Caco-2 (cell line): ENCODE measurements around the gene ELL3. TPM values are rescaled to one million over a fixed set of nuclear protein-coding genes. Genes with fewer than 3 reads are reported as not detected.

Experiments used
- BruUV-seq: library from RNA; stranded (reverse); fragments of 400-500 nt; replicated peaks from 2 replicates; lab custom pipeline; 2021; lab: Mats Ljungman, UMichigan
- CTCF ChIA-PET: fragments of 300-600 bp; sonication (Branson Sonifier 250); formaldehyde crosslinking; loops from one replicate; lab custom pipeline; 2022; ENCODE audit warnings: antibody characterized with exemption; lab: Charles Lee
- POLR2A ChIA-PET: fragments of 300-600 bp; sonication (Branson Sonifier 250); formaldehyde crosslinking; loops from one replicate; lab custom pipeline; 2022; ENCODE audit warnings: antibody characterized with exemption; lab: Charles Lee
- DNase-seq, 2 experiments: peaks; one replicate each; pipeline versions ENCODE4 v3.0.0 to v3.0.0-alpha.2; 2020 to 2022
- H3K27me3 ChIP-seq: replicated peaks from 2 replicates; pipeline ENCODE4 v1.6.0; 2011; ENCODE audit warnings: low read length; ENCODE audit not compliant: control insufficient read depth, insufficient read depth
- H3K36me3 ChIP-seq: 2 replicates; pipeline ENCODE4 v1.5.1; 2011; ENCODE audit warnings: low read length; ENCODE audit not compliant: control insufficient read depth, insufficient read depth
- H3K4me1 ChIP-seq: fragments of 250-450 bp; sonication (Bioruptor Pico); 2 replicates; pipeline ENCODE4 v1.5.1; 2020; ENCODE audit warnings: mild to moderate bottlenecking
- H3K4me3 ChIP-seq: 2 replicates; pipeline ENCODE4 v1.5.1; 2011; ENCODE audit warnings: low read depth, mild to moderate bottlenecking, control low read depth, low read length
- H3K9me3 ChIP-seq: fragments of 250-450 bp; sonication (Bioruptor Pico); 2 replicates; pipeline ENCODE4 v1.5.1; 2020; ENCODE audit warnings: mild to moderate bottlenecking, moderate library complexity
- H3K27ac Mint-ChIP-seq: one replicate; pipeline ENCODE4 v1.8.0; 2022; ENCODE audit warnings: mixed read lengths; ENCODE audit not compliant: unreplicated experiment
- H3K27me3 Mint-ChIP-seq: one replicate; pipeline ENCODE4 v1.8.0; 2022; ENCODE audit warnings: mixed read lengths; ENCODE audit not compliant: insufficient read depth, unreplicated experiment
- H3K36me3 Mint-ChIP-seq: one replicate; pipeline ENCODE4 v1.8.0; 2022; ENCODE audit warnings: mild to moderate bottlenecking, mixed read lengths; ENCODE audit not compliant: insufficient read depth, unreplicated experiment
- H3K4me1 Mint-ChIP-seq: one replicate; pipeline ENCODE4 v1.8.0; 2022; ENCODE audit warnings: low read depth, mixed read lengths; ENCODE audit not compliant: unreplicated experiment
- H3K4me3 Mint-ChIP-seq: one replicate; pipeline ENCODE4 v1.8.0; 2022; ENCODE audit warnings: mild to moderate bottlenecking, moderate library complexity, mixed read lengths; ENCODE audit not compliant: unreplicated experiment
- H3K9me3 Mint-ChIP-seq: one replicate; pipeline ENCODE4 v1.8.0; 2022; ENCODE audit warnings: mixed read lengths; ENCODE audit not compliant: unreplicated experiment
- intact Hi-C: fragments of 100-400 bp; cut with micrococcal nuclease; formaldehyde crosslinking; loops from one replicate; pipeline ENCODE4 v1.10.0; 2022; ENCODE audit not compliant: unreplicated experiment
- total RNA-seq: library from RNA; stranded (reverse); gene quantifications from 2 replicates; pipeline ENCODE4 v1.2.3, GENCODE V29; 2022
- TF ChIP-seq, protein P1 (sequence below), 2 experiments: fragments of 200-600 bp in 1 of 2; IDR thresholded peaks; 1 replicate in 1 of 2; 2 replicates in 1 of 2; pipeline versions ENCODE4 v1.5.1 to v1.8.0; 2011 to 2022; ENCODE audit warnings: antibody characterized with exemption in 1 of 2, control low read depth in 1 of 2, inconsistent platforms in 1 of 2, low read depth in 1 of 2, low read length in 1 of 2, mild to moderate bottlenecking in 1 of 2, moderate library complexity in 1 of 2; ENCODE audit not compliant: insufficient read depth in 1 of 2, severe bottlenecking in 1 of 2, unreplicated experiment in 1 of 2

Gene ELL3
- total RNA-seq, 1 experiment from 2014 or later = 0.18 TPM

DNA sequence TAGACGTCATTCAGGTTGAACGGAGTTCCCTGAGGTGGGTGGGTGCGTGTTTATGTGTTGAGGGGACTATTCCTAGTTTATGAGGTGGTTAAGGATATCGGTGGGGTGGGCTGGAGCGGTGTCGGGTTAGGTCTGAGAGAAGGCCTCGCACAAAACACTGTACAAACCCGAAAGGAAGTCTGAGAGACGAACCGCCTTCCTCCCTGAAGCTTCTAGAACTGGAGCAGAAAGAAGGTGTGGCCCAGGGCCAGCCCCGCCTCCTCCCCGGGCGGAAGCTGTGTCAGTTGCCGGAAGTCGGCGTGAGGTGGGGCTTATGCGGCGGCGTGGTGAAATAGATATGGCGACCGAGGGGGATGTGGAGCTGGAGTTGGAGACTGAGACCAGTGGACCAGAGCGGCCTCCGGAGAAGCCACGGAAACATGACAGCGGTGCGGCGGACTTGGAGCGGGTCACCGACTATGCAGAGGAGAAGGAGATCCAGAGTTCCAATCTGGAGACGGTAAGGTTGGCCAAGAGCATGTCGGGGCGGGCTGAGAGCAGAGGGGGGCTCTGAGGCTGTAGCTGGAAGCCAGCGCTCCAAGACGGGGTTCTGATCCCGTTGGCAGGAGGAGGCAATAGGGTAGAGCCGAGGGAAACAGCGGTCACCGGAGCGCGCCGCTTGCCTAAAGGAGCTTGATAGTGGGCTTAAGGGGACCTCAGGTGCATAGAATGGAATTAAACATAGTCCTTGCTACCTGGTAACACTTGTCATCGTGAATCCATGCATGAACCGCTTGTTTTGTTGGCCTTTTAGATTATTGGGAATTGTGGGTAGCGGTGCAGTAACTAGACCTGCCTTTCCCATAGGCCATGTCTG is 23.7 kb upstream of the ELL3 start, which contains the start of gene HYPK:
Gene HYPK, plus strand, starts transcription at position 314 of the 856 bp plus-strand sequence. Its CDS starts 24 bp downstream, at position 338.
- peaks cover 4% of the 10 kb centered on the region for H3K36me3 ChIP-seq
- TF ChIP-seq, protein P1, sequence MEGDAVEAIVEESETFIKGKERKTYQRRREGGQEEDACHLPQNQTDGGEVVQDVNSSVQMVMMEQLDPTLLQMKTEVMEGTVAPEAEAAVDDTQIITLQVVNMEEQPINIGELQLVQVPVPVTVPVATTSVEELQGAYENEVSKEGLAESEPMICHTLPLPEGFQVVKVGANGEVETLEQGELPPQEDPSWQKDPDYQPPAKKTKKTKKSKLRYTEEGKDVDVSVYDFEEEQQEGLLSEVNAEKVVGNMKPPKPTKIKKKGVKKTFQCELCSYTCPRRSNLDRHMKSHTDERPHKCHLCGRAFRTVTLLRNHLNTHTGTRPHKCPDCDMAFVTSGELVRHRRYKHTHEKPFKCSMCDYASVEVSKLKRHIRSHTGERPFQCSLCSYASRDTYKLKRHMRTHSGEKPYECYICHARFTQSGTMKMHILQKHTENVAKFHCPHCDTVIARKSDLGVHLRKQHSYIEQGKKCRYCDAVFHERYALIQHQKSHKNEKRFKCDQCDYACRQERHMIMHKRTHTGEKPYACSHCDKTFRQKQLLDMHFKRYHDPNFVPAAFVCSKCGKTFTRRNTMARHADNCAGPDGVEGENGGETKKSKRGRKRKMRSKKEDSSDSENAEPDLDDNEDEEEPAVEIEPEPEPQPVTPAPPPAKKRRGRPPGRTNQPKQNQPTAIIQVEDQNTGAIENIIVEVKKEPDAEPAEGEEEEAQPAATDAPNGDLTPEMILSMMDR (IDR thresholded peaks at IDR 0.05; ENCODE audit: insufficient read depth in 1 of 2, low read depth in 1 of 2, low read length in 1 of 2, severe bottlenecking in 1 of 2, unreplicated experiment in 1 of 2) = no peak
- no peaks in the 10 kb centered on the region for H3K27me3 Mint-ChIP-seq
- ChIA-PET CTCF (no interaction called here), POLR2A (interaction anchor here (1.1 to 1.2 kb wide), 2 partner anchors 24 to 737 kb away, joined by 3 to 9 read pairs; partner anchors contain the start of genes EIF3J and MFAP1)
- no peaks in the 10 kb centered on the region for H3K9me3 ChIP-seq
- H3K4me3 Mint-ChIP-seq = peak within 1 kb of the TSS; percentile 98
- H3K36me3 Mint-ChIP-seq = peaks cover 71% of the 10 kb centered on the region
- BruUV-seq = TSS peak; percentile 12
- no peaks in the 10 kb centered on the region for H3K27me3 ChIP-seq
- H3K27ac Mint-ChIP-seq = peak within 1 kb of the TSS; percentile 99
- no peaks in the 10 kb centered on the region for H3K9me3 Mint-ChIP-seq
- intact Hi-C loops = loop anchor here (2.0 kb wide), 1 partner anchor 24 kb away; the partner anchor contains the start of gene MFAP1
- peaks cover 23% of the 10 kb centered on the region for H3K4me1 Mint-ChIP-seq
- H3K4me1 ChIP-seq = peaks cover 13% of the 10 kb centered on the region
- H3K4me3 ChIP-seq = peak within 1 kb of the TSS; percentile 86
- DNase-seq = peak; percentile 86 to 90

DNA sequence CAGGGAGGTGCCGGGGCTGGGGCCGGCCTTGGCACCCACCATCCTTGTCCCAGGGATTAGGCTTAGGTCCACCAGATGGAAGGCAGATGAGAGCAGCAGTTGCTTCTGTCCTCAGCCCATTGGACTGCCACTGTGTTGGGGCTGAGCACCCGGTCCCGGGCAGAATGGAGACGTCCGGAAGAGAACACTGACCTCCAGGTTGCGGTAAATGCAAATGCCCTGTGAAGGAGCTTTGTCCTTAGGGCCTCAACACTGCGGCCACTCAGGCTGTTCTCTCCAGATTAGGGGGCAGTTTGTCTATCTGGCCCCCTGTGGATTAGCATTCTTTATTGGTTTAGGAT is 23.1 kb upstream of the ELL3 start, which contains the start of gene SERINC4:
Gene SERINC4, minus strand, starts transcription at position 276 of the 341 bp plus-strand sequence. Its CDS starts 234 bp downstream, at position 42.
- H3K4me1 Mint-ChIP-seq = peaks cover 23% of the 10 kb centered on the region
- CTCF ChIA-PET = no interaction called here

More for the DNA sequence above, 23.1 kb upstream of the ELL3 start, which contains the start of gene SERINC4:
- Mint-ChIP-seq H3K27ac (peak within 1 kb of the TSS; percentile 99), H3K9me3 (no peaks in the 10 kb centered on the region), H3K27me3 (no peaks in the 10 kb centered on the region), H3K4me3 (peak within 1 kb of the TSS; percentile 98), H3K36me3 (peaks cover 71% of the 10 kb centered on the region)
- peak within 1 kb of the TSS; percentile 86 for H3K4me3 ChIP-seq
- no peaks in the 10 kb centered on the region for H3K9me3 ChIP-seq
- H3K36me3 ChIP-seq = peaks cover 4% of the 10 kb centered on the region
- no TSS peak for BruUV-seq
- H3K27me3 ChIP-seq = no peaks in the 10 kb centered on the region
- POLR2A ChIA-PET = interaction anchor here (1.1 to 1.2 kb wide), 2 partner anchors 25 to 737 kb away, joined by 3 to 9 read pairs; partner anchors contain the start of genes EIF3J and MFAP1
- intact Hi-C loops = loop anchor here (2.0 kb wide), 1 partner anchor 25 kb away; the partner anchor contains the start of gene MFAP1
- TF ChIP-seq, protein P1 (IDR thresholded peaks at IDR 0.05; ENCODE audit: insufficient read depth in 1 of 2, low read depth in 1 of 2, low read length in 1 of 2, severe bottlenecking in 1 of 2, unreplicated experiment in 1 of 2) = no peak
- H3K4me1 ChIP-seq = peaks cover 13% of the 10 kb centered on the region
- DNase-seq = no peak
